Common myeloid progenitor, CD34-positive (primary cell): ENCODE measurements around the gene AFAP1L2.

Experiments used
- CTCF ChIA-PET: fragments of 350-600 bp; sonication (Branson Sonifier 250); formaldehyde crosslinking; loops from one replicate; lab custom pipeline; 2021; ENCODE audit warnings: antibody characterized with exemption; lab: Charles Lee
- POLR2A ChIA-PET: fragments of 350-600 bp; sonication (Branson Sonifier 250); formaldehyde crosslinking; loops from one replicate; lab custom pipeline; 2021; ENCODE audit warnings: antibody characterized with exemption; lab: Charles Lee
- DNase-seq, 3 donors: peaks; one replicate each; pipeline versions ENCODE4 v3.0.0 to v3.0.0-alpha.2; 2013
- H3K27ac ChIP-seq, 2 experiments: 1 replicate in 1 of 2; 2 replicates in 1 of 2; pipeline ENCODE4 v1.7.0; 2013; ENCODE audit warnings: inconsistent platforms in 2 of 2, low read length in 2 of 2, mild to moderate bottlenecking in 2 of 2, low read depth in 1 of 2, moderate library complexity in 1 of 2; ENCODE audit not compliant: severe bottlenecking in 2 of 2, insufficient read depth in 1 of 2, poor library complexity in 1 of 2
- H3K27me3 ChIP-seq, 5 experiments: replicated peaks in 2 of 5; 1 replicate in 3 of 5; 2 replicates in 2 of 5; pipeline versions ENCODE4 v1.6.1 to v1.7.0; 2013; ENCODE audit warnings: low read length in 4 of 5, mild to moderate bottlenecking in 2 of 5, moderate library complexity in 2 of 5, inconsistent platforms in 1 of 5; ENCODE audit not compliant: insufficient read depth in 5 of 5, control insufficient read depth in 4 of 5
- H3K36me3 ChIP-seq, 4 experiments: 1 replicate in 2 of 4; 2 replicates in 2 of 4; pipeline versions ENCODE4 v1.6.1 to v1.7.0; 2013; ENCODE audit warnings: low read length in 3 of 4, control low read depth in 1 of 4, mild to moderate bottlenecking in 1 of 4; ENCODE audit not compliant: control insufficient read depth in 4 of 4, insufficient read depth in 4 of 4
- H3K4me1 ChIP-seq, 4 experiments: 1 replicate in 3 of 4; 2 replicates in 1 of 4; pipeline versions ENCODE4 v1.6.1 to v1.7.1; 2013; ENCODE audit warnings: low read length in 3 of 4, mild to moderate bottlenecking in 3 of 4, control low read depth in 1 of 4, inconsistent platforms in 1 of 4, moderate library complexity in 1 of 4; ENCODE audit not compliant: control insufficient read depth in 4 of 4, insufficient read depth in 4 of 4; ENCODE audit errors: control extremely low read depth in 1 of 4
- H3K4me3 ChIP-seq, 7 experiments: 1 replicate in 4 of 7; 2 replicates in 3 of 7; pipeline versions ENCODE4 v1.5.1 to v1.7.0; 2013; ENCODE audit warnings: mild to moderate bottlenecking in 7 of 7, low read length in 6 of 7, moderate library complexity in 6 of 7, inconsistent platforms in 2 of 7, low read depth in 2 of 7, control low read depth in 1 of 7; ENCODE audit not compliant: insufficient read depth in 4 of 7, control insufficient read depth in 1 of 7; ENCODE audit errors: extremely low read depth in 1 of 7
- H3K9me3 ChIP-seq, 5 experiments: 1 replicate in 4 of 5; 2 replicates in 1 of 5; pipeline versions ENCODE4 v1.6.1 to v1.7.1; 2013; ENCODE audit warnings: low read length in 4 of 5, mild to moderate bottlenecking in 2 of 5, inconsistent platforms in 1 of 5, low read depth in 1 of 5, moderate library complexity in 1 of 5; ENCODE audit not compliant: control insufficient read depth in 4 of 5, insufficient read depth in 2 of 5; ENCODE audit errors: control extremely low read depth in 1 of 5
- WGBS: methylation state at CpG from one replicate; pipeline ENCODE4 v1.1.5; 2013; ENCODE audit not compliant: insufficient coverage; 5-methylcytosine and 5-hydroxymethylcytosine counted together

Gene AFAP1L2

GRCh38 chr10:114373631-114374030, 30.7 kb downstream of the AFAP1L2 start:
- Histone ChIP-seq H3K4me3 (no peak overlapping the region), H3K9me3 (no peaks in the 10 kb centered on the region), H3K27me3 (no peaks in the 10 kb centered on the region), H3K27ac (no peak overlapping the region), H3K4me1 (peaks cover 0 to 4% (median 1%) of the 10 kb centered on the region in 4 experiments), H3K36me3 (no peaks in the 10 kb centered on the region)
- POLR2A ChIA-PET: no interaction called here
- CTCF ChIA-PET: interaction anchor here (1.2 to 2.4 kb wide), 2 partner anchors 15 to 70 kb away, joined by 3 to 10 read pairs; no protein-coding TSS in a partner anchor
- DNase-seq: no peak
- 40% methylated on average over 2 of the region's 6 CpGs for WGBS

GRCh38 chr10:114372995-114373394, 31.3 kb downstream of the AFAP1L2 start:
- Histone ChIP-seq H3K4me1 (peaks cover 0 to 4% (median 1%) of the 10 kb centered on the region in 4 experiments), H3K9me3 (no peaks in the 10 kb centered on the region), H3K27ac (no peak overlapping the region), H3K36me3 (no peaks in the 10 kb centered on the region), H3K4me3 (no peak overlapping the region), H3K27me3 (no peaks in the 10 kb centered on the region)
- 100% methylated on average over 4 of the region's 5 CpGs for whole genome bisulfite sequencing
- CTCF ChIA-PET: interaction anchor here (1.2 kb wide), 1 partner anchor 69 kb away, joined by 3 read pairs; no protein-coding TSS in a partner anchor
- no peak for DNase-seq
- POLR2A ChIA-PET: no interaction called here

- 50% methylated on average over 1 of the region's 3 CpGs for WGBS
- H3K36me3 ChIP-seq: no peaks in the 10 kb centered on the region
- POLR2A ChIA-PET: no interaction called here
- no peak for DNase-seq
- no peak overlapping the region for H3K27ac ChIP-seq
- H3K9me3 ChIP-seq: no peaks in the 10 kb centered on the region
- no peak overlapping the region for H3K4me3 ChIP-seq
- CTCF ChIA-PET: no interaction called here
- H3K27me3 ChIP-seq: no peaks in the 10 kb centered on the region
- peaks cover 0 to 7% (median 6%) of the 10 kb centered on the region in 4 experiments for H3K4me1 ChIP-seq
Measured at GRCh38 chr10:114372179-114372578, 32.1 kb downstream of the AFAP1L2 start.

GRCh38 chr10:114370966-114371365, 33.3 kb downstream of the AFAP1L2 start:
- no peaks in the 10 kb centered on the region for H3K27me3 ChIP-seq
- ChIA-PET CTCF (no interaction called here), POLR2A (no interaction called here)
- H3K36me3 ChIP-seq: no peaks in the 10 kb centered on the region
- no peak for DNase-seq
- H3K27ac ChIP-seq: no peak overlapping the region
- H3K9me3 ChIP-seq: no peaks in the 10 kb centered on the region
- H3K4me3 ChIP-seq: no peak overlapping the region
- peaks cover 0 to 10% (median 8%) of the 10 kb centered on the region in 4 experiments for H3K4me1 ChIP-seq
- 100% methylated on average over 2 of the region's 5 CpGs for WGBS

GRCh38 chr10:114370199-114370598, 34.1 kb downstream of the AFAP1L2 start:
- WGBS: 25% methylated on average over 1 of the region's 2 CpGs
- no peak overlapping the region for H3K4me3 ChIP-seq
- DNase-seq: no peak
- no peak overlapping the region for H3K27ac ChIP-seq
- peaks cover 0 to 10% (median 8%) of the 10 kb centered on the region in 4 experiments for H3K4me1 ChIP-seq
- ChIA-PET POLR2A (no interaction called here), CTCF (interaction anchor here (0.7 kb wide), 1 partner anchor 67 kb away, joined by 3 read pairs; no protein-coding TSS in a partner anchor)
- H3K9me3 ChIP-seq: no peaks in the 10 kb centered on the region
- H3K36me3 ChIP-seq: no peaks in the 10 kb centered on the region
- H3K27me3 ChIP-seq: no peaks in the 10 kb centered on the region

- POLR2A ChIA-PET: no interaction called here
- DNase-seq: no peak
- Histone ChIP-seq H3K27me3 (no peaks in the 10 kb centered on the region), H3K9me3 (no peaks in the 10 kb centered on the region), H3K4me1 (peaks cover 0 to 10% (median 8%) of the 10 kb centered on the region in 4 experiments), H3K36me3 (no peaks in the 10 kb centered on the region), H3K27ac (no peak overlapping the region), H3K4me3 (no peak overlapping the region)
- CTCF ChIA-PET: interaction anchor here (0.7 kb wide), 1 partner anchor 40 kb away, joined by 3 read pairs; no protein-coding TSS in a partner anchor
- WGBS: 89% methylated on average over 4 of the region's 4 CpGs
Measured at GRCh38 chr10:114368057-114368391, 36.3 kb downstream of the AFAP1L2 start.

- WGBS: 98% methylated on average over 4 of the region's 6 CpGs
- peaks cover 0 to 10% (median 8%) of the 10 kb centered on the region in 4 experiments for H3K4me1 ChIP-seq
- CTCF ChIA-PET: interaction anchor here (1.1 kb wide), 1 partner anchor 26 kb away, joined by 3 read pairs; no protein-coding TSS in a partner anchor
- H3K27ac ChIP-seq: no peak overlapping the region
- no peaks in the 10 kb centered on the region for H3K27me3 ChIP-seq
- no peak overlapping the region for H3K4me3 ChIP-seq
- no peaks in the 10 kb centered on the region for H3K9me3 ChIP-seq
- POLR2A ChIA-PET: no interaction called here
- H3K36me3 ChIP-seq: no peaks in the 10 kb centered on the region
- DNase-seq: peak in 2 of 3 donors; percentile 14 to 17
Measured at GRCh38 chr10:114367351-114368056, 36.8 kb downstream of the AFAP1L2 start.
